Esophagus squamous epithelium (tissue), 4 donors: ENCODE data around the gene CCNY.

Source experiments
- CTCF ChIP-seq, 6 experiments: fragments of 450-650 bp in 4 of 6; fragments of 200-600 bp in 2 of 6; sonication (generic) in 2 of 6; IDR thresholded peaks; one replicate each; pipeline ENCODE4 v1.5.1; 2016 to 2019; ENCODE audit warnings: antibody characterized with exemption in 6 of 6, mild to moderate bottlenecking in 4 of 6, moderate library complexity in 4 of 6
- POLR2A ChIP-seq, 4 donors: fragments of 450-650 bp; IDR thresholded peaks; one replicate each; pipeline ENCODE4 v1.6.1; 2017; ENCODE audit warnings: antibody characterized with exemption in 4 of 4, mild to moderate bottlenecking in 4 of 4, moderate library complexity in 3 of 4

- TF ChIP-seq CTCF (IDR thresholded peaks at IDR 0.05) (no peak), POLR2A (IDR thresholded peaks at IDR 0.05) (no peak)
Observed at GRCh38 chr10:35390843-35391152, 54.5 kb downstream of the CCNY start.
